ENCODE results near the gene NUB1.

NUB1 gene

GRCh38 chr7:151345576-151346469 is 4.2 kb downstream of the NUB1 start:
- no peak for DNase-seq (ENCODE audit: low read depth in 3 of 3, low spot score in 1 of 3)

GRCh38 chr7:151346470-151346769 is 4.8 kb downstream of the NUB1 start:
- no peak for DNase-seq (ENCODE audit: low read depth in 3 of 3, low spot score in 1 of 3)

GRCh38 chr7:151347200-151347599 is 5.6 kb downstream of the NUB1 start:
- no peak for DNase-seq (ENCODE audit: low read depth in 3 of 3, low spot score in 1 of 3)

- no peak for DNase-seq (ENCODE audit: low read depth in 3 of 3, low spot score in 1 of 3)
Measured at GRCh38 chr7:151348970-151349369, 7.4 kb downstream of the NUB1 start.

GRCh38 chr7:151349507-151349853 is 7.9 kb downstream of the NUB1 start:
- DNase-seq (ENCODE audit: low read depth in 3 of 3, low spot score in 1 of 3) = no peak

GRCh38 chr7:151351027-151351426 is 9.4 kb downstream of the NUB1 start:
- peak in 1 of 3 donors; percentile 34 for DNase-seq (ENCODE audit: low read depth in 3 of 3, low spot score in 1 of 3)

GRCh38 chr7:151351967-151352366 is 10.4 kb downstream of the NUB1 start:
- DNase-seq (ENCODE audit: low read depth in 3 of 3, low spot score in 1 of 3) = peak in 1 of 3 donors; percentile 12

- no peak for DNase-seq (ENCODE audit: low read depth in 3 of 3, low spot score in 1 of 3)
Measured at GRCh38 chr7:151352512-151352911, 10.9 kb downstream of the NUB1 start.

GRCh38 chr7:151361193-151361959 is 19.8 kb downstream of the NUB1 start:
- no peak for DNase-seq (ENCODE audit: low read depth in 3 of 3, low spot score in 1 of 3)

- DNase-seq (ENCODE audit: low read depth in 3 of 3, low spot score in 1 of 3) = no peak
Measured at GRCh38 chr7:151363182-151363581, 21.6 kb downstream of the NUB1 start.

- no peak for DNase-seq (ENCODE audit: low read depth in 3 of 3, low spot score in 1 of 3)
Measured at GRCh38 chr7:151366166-151366879, 24.7 kb downstream of the NUB1 start.

GRCh38 chr7:151366880-151367222 is 25.2 kb downstream of the NUB1 start:
- no peak for DNase-seq (ENCODE audit: low read depth in 3 of 3, low spot score in 1 of 3)

GRCh38 chr7:151367284-151367683 is 25.7 kb downstream of the NUB1 start:
- no peak for DNase-seq (ENCODE audit: low read depth in 3 of 3, low spot score in 1 of 3)

GRCh38 chr7:151368136-151368571 is 26.5 kb downstream of the NUB1 start:
- DNase-seq (ENCODE audit: low read depth in 3 of 3, low spot score in 1 of 3) = peak; percentile 33 to 59 (median 50)

GRCh38 chr7:151371266-151371665 is 29.7 kb downstream of the NUB1 start:
- no peak for DNase-seq (ENCODE audit: low read depth in 3 of 3, low spot score in 1 of 3)

GRCh38 chr7:151372612-151373265 is 31.1 kb downstream of the NUB1 start:
- DNase-seq (ENCODE audit: low read depth in 3 of 3, low spot score in 1 of 3) = no peak

- DNase-seq (ENCODE audit: low read depth in 3 of 3, low spot score in 1 of 3) = no peak
Measured at GRCh38 chr7:151373599-151373998, 32.0 kb downstream of the NUB1 start.

GRCh38 chr7:151374139-151374538 is 32.5 kb downstream of the NUB1 start:
- no peak for DNase-seq (ENCODE audit: low read depth in 3 of 3, low spot score in 1 of 3)

GRCh38 chr7:151374726-151375125 is 33.1 kb downstream of the NUB1 start:
- no peak for DNase-seq (ENCODE audit: low read depth in 3 of 3, low spot score in 1 of 3)

GRCh38 chr7:151375530-151376217 is 34.1 kb downstream of the NUB1 start:
- no peak for DNase-seq (ENCODE audit: low read depth in 3 of 3, low spot score in 1 of 3)

All from stimulated activated CD4-positive, alpha-beta T cell treated with anti-CD3 and anti-CD28 coated beads, TNF-alpha, amount 100 ng/mL, for 1 hour (primary cell).